PC-9 (cell line): ENCODE results near the gene ZFPM1. TPM values are rescaled to one million over a fixed set of nuclear protein-coding genes. Genes with fewer than 3 reads are reported as not detected.

ENCODE experiments used
- BruUV-seq: library from RNA; stranded (reverse); fragments of 400-500 nt; replicated peaks from 2 replicates; lab custom pipeline; 2021; lab: Mats Ljungman, UMichigan
- CTCF ChIA-PET: fragments of 300-600 bp; sonication (Branson Sonifier 250); formaldehyde crosslinking; loops from one replicate; lab custom pipeline; 2022; ENCODE audit warnings: antibody characterized with exemption; lab: Charles Lee
- POLR2A ChIA-PET: fragments of 300-600 bp; sonication (Branson Sonifier 250); formaldehyde crosslinking; loops from one replicate; lab custom pipeline; 2022; ENCODE audit warnings: antibody characterized with exemption; ENCODE audit not compliant: unreplicated experiment; lab: Charles Lee
- DNase-seq, 2 experiments: peaks; one replicate each; pipeline versions ENCODE4 v3.0.0 to v3.0.0-alpha.2; 2015 to 2022; ENCODE audit warnings: mixed read lengths in 1 of 2
- H2AFZ ChIP-seq: fragments of 200-600 bp; sonication (generic); 2 replicates; pipeline ENCODE4 v1.8.1; 2017; ENCODE audit warnings: antibody characterized with exemption
- H3F3A ChIP-seq: fragments of 200-600 bp; sonication (generic); 2 replicates; pipeline ENCODE4 v1.8.1; 2017; ENCODE audit warnings: antibody characterized with exemption, mild to moderate bottlenecking, low read depth; ENCODE audit not compliant: insufficient read depth
- H3K27ac ChIP-seq: fragments of 200-600 bp; sonication (generic); 2 replicates; pipeline ENCODE4 v1.6.1; 2016; ENCODE audit warnings: mixed run types
- H3K27me3 ChIP-seq: fragments of 200-600 bp; sonication (generic); 2 replicates; pipeline ENCODE4 v1.6.1; 2016; ENCODE audit warnings: low read depth, mixed run types; ENCODE audit not compliant: insufficient read depth
- H3K36me3 ChIP-seq: fragments of 200-600 bp; sonication (generic); 2 replicates; pipeline ENCODE4 v1.6.1; 2016; ENCODE audit warnings: low read depth, mixed run types
- H3K4me1 ChIP-seq: fragments of 200-600 bp; sonication (generic); replicated peaks from 2 replicates; pipeline ENCODE4 v1.6.1; 2016; ENCODE audit warnings: mixed run types; ENCODE audit not compliant: insufficient read depth
- H3K4me2 ChIP-seq: fragments of 200-600 bp; sonication (generic); 2 replicates; pipeline ENCODE4 v1.6.1; 2017; ENCODE audit warnings: mixed run types
- H3K4me3 ChIP-seq: fragments of 200-600 bp; sonication (generic); 2 replicates; pipeline ENCODE4 v1.6.1; 2016; ENCODE audit warnings: mixed run types
- H3K79me2 ChIP-seq: fragments of 200-600 bp; sonication (generic); 2 replicates; pipeline ENCODE4 v1.6.1; 2017; ENCODE audit warnings: low read depth, mixed run types
- H3K9me2 ChIP-seq: fragments of 200-600 bp; sonication (generic); 2 replicates; pipeline ENCODE4 v1.8.1; 2017; ENCODE audit warnings: mild to moderate bottlenecking; ENCODE audit not compliant: insufficient read depth
- H3K9me3 ChIP-seq: fragments of 200-600 bp; sonication (generic); 2 replicates; pipeline ENCODE4 v1.8.1; 2016; ENCODE audit warnings: low read depth; ENCODE audit not compliant: insufficient read depth
- H4K20me1 ChIP-seq: fragments of 200-600 bp; sonication (generic); 2 replicates; pipeline ENCODE4 v1.8.1; 2017; ENCODE audit not compliant: insufficient read depth
- CTCF ChIP-seq: fragments of 200-600 bp; sonication (generic); conservative IDR thresholded peaks from 2 replicates; pipeline ENCODE4 v1.6.1; 2017; ENCODE audit warnings: mixed run types, antibody characterized with exemption, mild to moderate bottlenecking, moderate library complexity
- EZH2 ChIP-seq: fragments of 200-600 bp; sonication (generic); IDR thresholded peaks from 2 replicates; pipeline ENCODE4 v1.8.0; 2017; ENCODE audit warnings: antibody characterized with exemption, low read depth
- intact Hi-C: fragments of 100-400 bp; cut with micrococcal nuclease; formaldehyde crosslinking; loops from one replicate; pipeline ENCODE4 v1.10.0; 2022; ENCODE audit not compliant: unreplicated experiment
- total RNA-seq: library from RNA; stranded (reverse); gene quantifications from 2 replicates; pipeline ENCODE4 v1.2.3, GENCODE V29; 2021

ZFPM1 gene
- total RNA-seq, 1 experiment from 2014 or later = 19.7 TPM

- Histone ChIP-seq H3K4me2 (no peak overlapping the region), H3K36me3 (no peaks in the 10 kb centered on the region), H3K4me3 (no peak overlapping the region), H4K20me1 (peaks cover 6% of the 10 kb centered on the region; the same call in 1 of the 2 replicates), H3K9me3 (peaks cover 15% of the 10 kb centered on the region; the same call in 1 of the 2 replicates), H2AFZ (no peak overlapping the region), H3K27me3 (peaks cover 52% of the 10 kb centered on the region), H3K79me2 (peaks cover 8% of the 10 kb centered on the region; the same call in 1 of the 2 replicates), H3K4me1 (peaks cover 6% of the 10 kb centered on the region), H3K27ac (no peak overlapping the region), H3K9me2 (no peaks in the 10 kb centered on the region), H3F3A (peaks cover 12% of the 10 kb centered on the region; the same call in 1 of the 2 replicates)
- CTCF ChIA-PET = no interaction called here
- no TSS peak for BruUV-seq
- POLR2A ChIA-PET = no interaction called here
- intact Hi-C loops = no loop called here
- DNase-seq = no peak
- TF ChIP-seq EZH2 (no peak), CTCF (no peak)
Measured at GRCh38 chr16:88539261-88539651, 86.2 kb downstream of the ZFPM1 start.

- H3K27ac ChIP-seq = no peak overlapping the region
- peaks cover 55% of the 10 kb centered on the region for H3K27me3 ChIP-seq
- H3K79me2 ChIP-seq = peaks cover 7% of the 10 kb centered on the region; the same call in 1 of the 2 replicates
- no TSS peak for BruUV-seq
- intact Hi-C loops = no loop called here
- peaks cover 12% of the 10 kb centered on the region; the same call in 1 of the 2 replicates for H3F3A ChIP-seq
- ChIA-PET CTCF (no interaction called here), POLR2A (interaction anchor here (0.5 kb wide), 1 partner anchor 414 kb away, joined by 5 read pairs; no protein-coding TSS in a partner anchor)
- H3K4me3 ChIP-seq = no peak overlapping the region
- peaks cover 6% of the 10 kb centered on the region; the same call in 1 of the 2 replicates for H4K20me1 ChIP-seq
- H2AFZ ChIP-seq = no peak overlapping the region
- H3K4me1 ChIP-seq = peaks cover 6% of the 10 kb centered on the region
- H3K4me2 ChIP-seq = no peak overlapping the region
- H3K36me3 ChIP-seq = no peaks in the 10 kb centered on the region
- H3K9me2 ChIP-seq = no peaks in the 10 kb centered on the region
- no peak for TF ChIP-seq EZH2
- TF ChIP-seq CTCF = no peak
- H3K9me3 ChIP-seq = peaks cover 15% of the 10 kb centered on the region; the same call in 1 of the 2 replicates
- no peak for DNase-seq
Measured at GRCh38 chr16:88539652-88540345, 86.7 kb downstream of the ZFPM1 start.

GRCh38 chr16:88540346-88540977 lies 87.4 kb downstream of the ZFPM1 start:
- Histone ChIP-seq H3K9me3 (peaks cover 15% of the 10 kb centered on the region; the same call in 1 of the 2 replicates), H3K4me1 (peaks cover under 1% of the 10 kb centered on the region; the same call in 1 of the 2 replicates), H3K9me2 (no peaks in the 10 kb centered on the region), H3K4me3 (no peak overlapping the region), H3K4me2 (no peak overlapping the region), H3K79me2 (0 out of 2 replicates have a peak, but pooled peaks cover under 1% of the 10 kb centered on the region), H3K27me3 (peaks cover 62% of the 10 kb centered on the region), H2AFZ (no peak overlapping the region), H3K36me3 (no peaks in the 10 kb centered on the region), H3F3A (peaks cover 12% of the 10 kb centered on the region; the same call in 1 of the 2 replicates), H4K20me1 (no peaks in the 10 kb centered on the region), H3K27ac (no peak overlapping the region)
- no peak for TF ChIP-seq CTCF
- no peak for TF ChIP-seq EZH2
- DNase-seq = no peak
- BruUV-seq = no TSS peak
- CTCF ChIA-PET = no interaction called here
- intact Hi-C loops = no loop called here
- POLR2A ChIA-PET = interaction anchor here (0.5 kb wide), 1 partner anchor 415 kb away, joined by 5 read pairs; no protein-coding TSS in a partner anchor
